Measurements from ENCODE around the gene CCDC141. TPM values are rescaled to one million over a fixed set of nuclear protein-coding genes. Genes with fewer than 3 reads are reported as not detected.

CCDC141 gene
- total and polyA plus RNA-seq, 12 donors, result 0.34 to 42.1 (median 1.4) TPM

DNA sequence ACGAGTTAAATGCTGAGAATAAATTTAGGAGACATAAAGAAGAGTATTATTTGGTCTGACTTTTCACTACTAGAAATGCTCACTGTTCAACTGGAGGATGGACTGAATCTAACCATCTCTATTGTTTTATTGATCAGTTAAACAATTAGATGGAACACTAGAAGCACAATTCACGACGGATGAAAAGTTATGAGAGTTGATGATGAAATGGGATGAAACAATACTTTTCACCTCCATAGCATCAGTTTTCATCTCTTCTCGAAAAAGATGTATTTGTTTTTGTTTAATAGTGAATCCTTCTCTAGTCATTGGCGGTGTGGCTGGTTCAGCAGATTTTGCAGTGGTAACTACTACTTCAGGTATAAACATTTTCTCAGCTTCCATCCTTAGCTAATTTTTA, 262.0 kb downstream of the CCDC141 start:
- Histone ChIP-seq H3K27me3 (no peaks in the 10 kb centered on the region), H3K4me1 (replicated peaks in 1 of 2) (no peaks in the 10 kb centered on the region), H3K9me3 (replicated peaks in 1 of 3) (no peaks in the 10 kb centered on the region), H3K4me3 (no peak overlapping the region), H3K27ac (no peak overlapping the region), H3K36me3 (replicated peaks in 1 of 2) (no peaks in the 10 kb centered on the region)
- WGBS, 4 donors, result 85 to 88% (median 87%) methylated on average over 5 of the region's 5 CpGs
- no peak for TF ChIP-seq POLR2A (IDR thresholded peaks at IDR 0.05)
- TF ChIP-seq, protein P1, sequence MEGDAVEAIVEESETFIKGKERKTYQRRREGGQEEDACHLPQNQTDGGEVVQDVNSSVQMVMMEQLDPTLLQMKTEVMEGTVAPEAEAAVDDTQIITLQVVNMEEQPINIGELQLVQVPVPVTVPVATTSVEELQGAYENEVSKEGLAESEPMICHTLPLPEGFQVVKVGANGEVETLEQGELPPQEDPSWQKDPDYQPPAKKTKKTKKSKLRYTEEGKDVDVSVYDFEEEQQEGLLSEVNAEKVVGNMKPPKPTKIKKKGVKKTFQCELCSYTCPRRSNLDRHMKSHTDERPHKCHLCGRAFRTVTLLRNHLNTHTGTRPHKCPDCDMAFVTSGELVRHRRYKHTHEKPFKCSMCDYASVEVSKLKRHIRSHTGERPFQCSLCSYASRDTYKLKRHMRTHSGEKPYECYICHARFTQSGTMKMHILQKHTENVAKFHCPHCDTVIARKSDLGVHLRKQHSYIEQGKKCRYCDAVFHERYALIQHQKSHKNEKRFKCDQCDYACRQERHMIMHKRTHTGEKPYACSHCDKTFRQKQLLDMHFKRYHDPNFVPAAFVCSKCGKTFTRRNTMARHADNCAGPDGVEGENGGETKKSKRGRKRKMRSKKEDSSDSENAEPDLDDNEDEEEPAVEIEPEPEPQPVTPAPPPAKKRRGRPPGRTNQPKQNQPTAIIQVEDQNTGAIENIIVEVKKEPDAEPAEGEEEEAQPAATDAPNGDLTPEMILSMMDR (IDR thresholded peaks at IDR 0.05), result no peak
- DNase-seq, result no peak
- intact Hi-C loops (cut with DNase I), result no loop called here

DNA sequence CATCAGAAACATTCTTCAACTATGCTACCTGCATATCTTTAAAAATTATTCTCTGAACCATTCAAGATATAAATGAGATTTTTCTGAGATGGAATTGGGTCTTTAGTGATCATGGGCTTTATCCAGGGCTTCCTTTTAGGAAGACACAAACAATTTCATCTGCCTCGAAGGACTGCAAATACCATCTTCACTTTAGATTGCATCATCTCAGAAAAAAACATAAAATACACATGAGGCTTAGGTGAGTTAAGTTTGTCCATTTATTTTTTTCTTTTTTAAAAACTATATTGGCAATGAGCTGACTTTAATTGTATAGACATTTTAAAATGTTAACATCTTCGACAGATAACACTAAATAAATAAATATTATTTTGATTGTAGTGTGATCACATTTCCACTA, 262.8 kb downstream of the CCDC141 start:
- intact Hi-C loops (cut with DNase I), result no loop called here

DNA sequence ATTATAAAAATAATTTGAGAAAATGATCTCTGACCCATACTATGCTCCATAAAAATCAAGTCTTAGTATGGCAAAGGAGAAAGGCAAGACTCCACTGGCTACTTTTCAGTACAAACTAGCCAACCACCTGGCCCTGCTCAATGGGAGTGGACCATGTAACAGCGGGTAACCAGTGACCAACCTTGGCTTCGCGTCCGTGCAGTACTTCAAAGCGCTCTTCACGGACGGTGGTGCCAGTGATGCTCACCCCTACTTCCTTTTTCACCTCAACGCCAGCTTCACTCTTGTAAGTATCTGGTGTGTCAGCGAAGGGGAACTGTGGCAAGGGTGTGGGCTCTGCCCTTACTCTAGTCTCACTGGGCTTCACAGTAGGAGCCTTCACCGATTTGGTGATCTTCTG, 266.0 kb downstream of the CCDC141 start:
- Histone ChIP-seq H3K4me3 (no peak overlapping the region), H3K9me3 (replicated peaks in 1 of 3) (no peaks in the 10 kb centered on the region), H3K36me3 (replicated peaks in 1 of 2) (no peaks in the 10 kb centered on the region), H3K27ac (no peak overlapping the region), H3K27me3 (no peaks in the 10 kb centered on the region), H3K4me1 (replicated peaks in 1 of 2) (no peaks in the 10 kb centered on the region)
- WGBS, 4 donors, result 91 to 95% (median 93%) methylated on average over 10 of the region's 10 CpGs
- TF ChIP-seq, protein P1 (IDR thresholded peaks at IDR 0.05), result no peak
- TF ChIP-seq POLR2A (IDR thresholded peaks at IDR 0.05), result no peak
- no peak for DNase-seq
- intact Hi-C loops (cut with DNase I), result no loop called here

More for the DNA sequence above, 262.8 kb downstream of the CCDC141 start:
- H3K4me1 ChIP-seq (replicated peaks in 1 of 2), result no peaks in the 10 kb centered on the region
- no peak overlapping the region for H3K4me3 ChIP-seq
- H3K27ac ChIP-seq, result no peak overlapping the region
- H3K9me3 ChIP-seq (replicated peaks in 1 of 3), result no peaks in the 10 kb centered on the region
- TF ChIP-seq, protein P1 (IDR thresholded peaks at IDR 0.05), result no peak
- no peak for TF ChIP-seq POLR2A (IDR thresholded peaks at IDR 0.05)
- DNase-seq, result no peak
- no peaks in the 10 kb centered on the region for H3K27me3 ChIP-seq
- 68 to 83% (median 77%) methylated on average over 2 of the region's 2 CpGs for WGBS, 4 donors
- H3K36me3 ChIP-seq (replicated peaks in 1 of 2), result no peaks in the 10 kb centered on the region

DNA sequence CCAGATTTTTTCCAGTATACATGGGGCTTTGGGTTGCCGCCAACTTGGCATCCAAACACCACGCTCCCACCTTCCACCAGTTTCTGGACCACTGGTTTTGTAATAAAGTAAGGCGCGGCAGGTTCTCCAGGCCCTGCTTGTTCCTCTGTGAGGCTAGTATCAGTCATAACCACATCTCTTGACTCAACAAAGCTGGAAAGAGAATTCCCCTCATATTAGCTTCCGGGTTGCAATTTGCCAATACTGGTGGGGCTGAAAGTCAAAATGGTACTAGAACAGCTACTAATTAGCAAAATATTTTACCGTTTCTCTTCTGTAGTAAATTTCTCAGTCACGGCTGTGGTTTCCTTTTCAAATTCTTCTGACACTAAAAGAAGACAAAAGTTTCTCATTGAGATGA, 267.7 kb downstream of the CCDC141 start:
- 91 to 94% (median 92%) methylated on average over 7 of the region's 7 CpGs for WGBS, 4 donors
- Histone ChIP-seq H3K36me3 (replicated peaks in 1 of 2) (no peaks in the 10 kb centered on the region), H3K27ac (no peak overlapping the region), H3K4me3 (no peak overlapping the region), H3K27me3 (no peaks in the 10 kb centered on the region), H3K4me1 (replicated peaks in 1 of 2) (no peaks in the 10 kb centered on the region), H3K9me3 (replicated peaks in 1 of 3) (no peaks in the 10 kb centered on the region)
- TF ChIP-seq POLR2A (IDR thresholded peaks at IDR 0.05), result no peak
- TF ChIP-seq, protein P1 (IDR thresholded peaks at IDR 0.05), result no peak
- intact Hi-C loops (cut with DNase I), result no loop called here
- DNase-seq, result no peak

Other genes with a start within 250 kb of the CCDC141 start
- gene TTN, start 242.7 kb downstream of the CCDC141 start, total RNA-seq, result 10 to 100 TPM in 2 of 9 donors, 1 to 10 TPM in 7; 1.2 to 45.2 (median 3.1) TPM
- 1 to 10 TPM in 1 of 3 donors, under 1 TPM in 2; 0.05 to 4.3 (median 0.47) TPM for gene TTN, start 242.7 kb downstream of the CCDC141 start, polyA plus RNA-seq
- gene SESTD1, start 214.7 kb upstream of the CCDC141 start, total RNA-seq, result 10 to 100 TPM in 8 of 9 donors, 1 to 10 TPM in 1; 7.6 to 28.2 (median 15.6) TPM
- 10 to 100 TPM in 1 of 3 donors, 1 to 10 TPM in 2; 4.7 to 16.0 (median 5.6) TPM for gene SESTD1, start 214.7 kb upstream of the CCDC141 start, polyA plus RNA-seq